Heart left ventricle (tissue), 13 donors: ENCODE results near the gene TFB1M.

Experiments used
- CTCF ChIP-seq, 12 donors: fragments of 200-600 bp; sonication (generic) in 4 of 12; IDR thresholded peaks; one replicate each; pipeline versions ENCODE4 v1.5.0 to v1.8.0; 2018 to 2022; ENCODE audit warnings: antibody characterized with exemption in 12 of 12, mild to moderate bottlenecking in 5 of 12
- POLR2A ChIP-seq, 2 donors: fragments of 450-650 bp; IDR thresholded peaks; one replicate each; pipeline ENCODE4 v1.6.1; 2017; ENCODE audit warnings: antibody characterized with exemption in 2 of 2, mild to moderate bottlenecking in 2 of 2, moderate library complexity in 2 of 2
- donor health status: ischemic (EF 13 %, LVEDD 7.1; RV severe dilation, severe dysfunction).
- donor health status: DM: no; HTN: yes; CAD: no.
- donor health status: DM: no; HTN: no; CAD: no.
- donor health status: ischemic (EF 25% LVEDD 6.9; RV normal size, moderate dysfunction).
- donor health status: ischemic (EF 25% LVEDD 5.7; RV mildly dilated, moderate dysfunction).
- donor health status: ischemic (EF 35%, LVEDD 5.7; RV mildly dilated, moderate dysfunction).
- donor health status: nonischemic (EF 11% LVEDD 7.7; RV severe dilation, severe dysfunction).
- donor health status: DM: yes; HTN: yes; CAD: no.
- donor health status: PGD.
- donor health status: ischemic (EF 29% LVEDD 5.4; RV normal size, mild dysfunction).
- donor health status: nonischemic (EF 23%, LVEDD 6.1; RV moderate dilation, normal function).

- no peak for TF ChIP-seq CTCF (IDR thresholded peaks at IDR 0.05)
- TF ChIP-seq POLR2A (IDR thresholded peaks at IDR 0.05): no peak
Measured at GRCh38 chr6:155344341-155345006, 30.2 kb upstream of the TFB1M start.
